GM23338 (cell line): Measurements from ENCODE around the gene MICAL3. TPM values are rescaled to one million over a fixed set of nuclear protein-coding genes. Genes with fewer than 3 reads are reported as not detected.

Experiments used
- ATAC-seq: fragments of 200-7000 bp; cut with Tn5 transposase; 3 replicates; pipeline ENCODE4 v1.9.1; 2020
- DNase-seq: peaks from one replicate; pipeline ENCODE4 v3.0.0-alpha.2; 2015; ENCODE audit warnings: low spot score
- H2AFZ ChIP-seq: fragments of 200-600 bp; sonication (generic); 2 replicates; pipeline ENCODE4 v1.8.0; 2016; ENCODE audit warnings: antibody characterized with exemption, mild to moderate bottlenecking, moderate library complexity
- H3F3A ChIP-seq: fragments of 200-600 bp; sonication (generic); replicated peaks from 2 replicates; pipeline ENCODE4 v1.8.0; 2017; ENCODE audit warnings: antibody characterized with exemption, mixed run types, low read depth
- H3K27ac ChIP-seq: fragments of 200-600 bp; sonication (generic); 2 replicates; pipeline ENCODE4 v1.6.1; 2016; ENCODE audit warnings: low read depth
- H3K27me3 ChIP-seq: fragments of 200-600 bp; sonication (generic); 2 replicates; pipeline ENCODE4 v1.8.0; 2016; ENCODE audit warnings: mild to moderate bottlenecking, mixed run types, moderate library complexity; ENCODE audit not compliant: insufficient read depth
- H3K36me3 ChIP-seq: fragments of 200-600 bp; sonication (generic); 2 replicates; pipeline ENCODE4 v1.8.0; 2016; ENCODE audit warnings: mild to moderate bottlenecking; ENCODE audit not compliant: insufficient read depth
- H3K4me1 ChIP-seq: fragments of 200-600 bp; sonication (generic); 2 replicates; pipeline ENCODE4 v1.8.0; 2016; ENCODE audit warnings: mild to moderate bottlenecking, moderate library complexity; ENCODE audit not compliant: insufficient read depth
- H3K4me2 ChIP-seq: fragments of 200-600 bp; sonication (generic); 2 replicates; pipeline ENCODE4 v1.7.1; 2017; ENCODE audit warnings: mixed run types
- H3K4me3 ChIP-seq: fragments of 200-600 bp; sonication (generic); 2 replicates; pipeline ENCODE4 v1.6.1; 2016; ENCODE audit warnings: mixed run types
- H3K79me2 ChIP-seq: fragments of 200-600 bp; sonication (generic); replicated peaks from 2 replicates; pipeline ENCODE4 v1.8.0; 2017; ENCODE audit warnings: mild to moderate bottlenecking; ENCODE audit not compliant: insufficient read depth
- H3K9me2 ChIP-seq: fragments of 200-600 bp; sonication (generic); 2 replicates; pipeline ENCODE4 v1.8.0; 2017; ENCODE audit not compliant: insufficient read depth
- H4K20me1 ChIP-seq: fragments of 200-600 bp; sonication (generic); replicated peaks from 2 replicates; pipeline ENCODE4 v1.8.0; 2017; ENCODE audit warnings: mild to moderate bottlenecking; ENCODE audit not compliant: insufficient read depth
- H3K27ac Mint-ChIP-seq: 2 replicates; pipeline ENCODE4 v1.8.0; 2020; ENCODE audit warnings: inconsistent platforms, mild to moderate bottlenecking, moderate library complexity, mixed read lengths
- H3K27me3 Mint-ChIP-seq: 3 replicates; pipeline ENCODE4 v1.8.0; 2022; ENCODE audit warnings: low read depth, mild to moderate bottlenecking, moderate library complexity, mixed read lengths, inconsistent platforms; ENCODE audit not compliant: insufficient read depth, poor library complexity
- H3K36me3 Mint-ChIP-seq: 3 replicates; pipeline ENCODE4 v1.8.0; 2021; ENCODE audit warnings: low read depth, mild to moderate bottlenecking, inconsistent platforms, moderate library complexity, mixed read lengths
- H3K4me1 Mint-ChIP-seq: 3 replicates; pipeline ENCODE4 v1.8.0; 2020; ENCODE audit warnings: mild to moderate bottlenecking, inconsistent platforms, mixed read lengths
- H3K4me3 Mint-ChIP-seq: 3 replicates; pipeline ENCODE4 v1.8.0; 2021; ENCODE audit warnings: moderate library complexity, mild to moderate bottlenecking, inconsistent platforms, mixed read lengths
- H3K9me3 Mint-ChIP-seq: 3 replicates; pipeline ENCODE4 v1.8.0; 2020; ENCODE audit warnings: moderate library complexity, mild to moderate bottlenecking, inconsistent platforms, mixed read lengths
- CREB1 ChIP-seq: fragments of 250-450 bp; sonication (Bioruptor Pico); IDR thresholded peaks from 2 replicates; pipeline ENCODE4 v1.5.0; 2020; ENCODE audit warnings: low read depth, mild to moderate bottlenecking, moderate library complexity
- EZH2 ChIP-seq: fragments of 200-600 bp; sonication (generic); IDR thresholded peaks from one replicate; pipeline ENCODE4 v1.8.0; 2017; ENCODE audit warnings: antibody characterized with exemption, mild to moderate bottlenecking, low read depth; ENCODE audit not compliant: unreplicated experiment
- JUNB ChIP-seq: IDR thresholded peaks from one replicate; pipeline ENCODE4 v1.6.1; 2016; ENCODE audit warnings: antibody characterized with exemption; ENCODE audit not compliant: unreplicated experiment
- POLR2AphosphoS5 ChIP-seq: IDR thresholded peaks from 2 replicates; pipeline ENCODE4 v1.6.1; 2016; ENCODE audit warnings: antibody characterized with exemption, low read depth
- ZNF462 ChIP-seq: fragments of 250-450 bp; sonication (Bioruptor Pico); IDR thresholded peaks from 2 replicates; pipeline ENCODE4 v1.5.0; 2020; ENCODE audit warnings: mild to moderate bottlenecking, moderate library complexity
- polyA plus RNA-seq: library from polyadenylated mRNA; unstranded; fragments of >200 nt; fragmentation: Nextera tagmentation; extraction: Ambion mirVana; gene quantifications from 2 replicates; pipeline ENCODE4 v1.2.1, GENCODE V29; 2016
- total RNA-seq: library from RNA; depleted of rRNA; stranded (reverse); fragments of >200 nt; shearing (Covaris generic); gene quantifications from 2 replicates; pipeline ENCODE4 v1.2.3, GENCODE V29; 2014

MICAL3 gene
- total and polyA plus RNA-seq, 2 experiments from 2014 or later = 10.1 to 33.9 TPM

DNA sequence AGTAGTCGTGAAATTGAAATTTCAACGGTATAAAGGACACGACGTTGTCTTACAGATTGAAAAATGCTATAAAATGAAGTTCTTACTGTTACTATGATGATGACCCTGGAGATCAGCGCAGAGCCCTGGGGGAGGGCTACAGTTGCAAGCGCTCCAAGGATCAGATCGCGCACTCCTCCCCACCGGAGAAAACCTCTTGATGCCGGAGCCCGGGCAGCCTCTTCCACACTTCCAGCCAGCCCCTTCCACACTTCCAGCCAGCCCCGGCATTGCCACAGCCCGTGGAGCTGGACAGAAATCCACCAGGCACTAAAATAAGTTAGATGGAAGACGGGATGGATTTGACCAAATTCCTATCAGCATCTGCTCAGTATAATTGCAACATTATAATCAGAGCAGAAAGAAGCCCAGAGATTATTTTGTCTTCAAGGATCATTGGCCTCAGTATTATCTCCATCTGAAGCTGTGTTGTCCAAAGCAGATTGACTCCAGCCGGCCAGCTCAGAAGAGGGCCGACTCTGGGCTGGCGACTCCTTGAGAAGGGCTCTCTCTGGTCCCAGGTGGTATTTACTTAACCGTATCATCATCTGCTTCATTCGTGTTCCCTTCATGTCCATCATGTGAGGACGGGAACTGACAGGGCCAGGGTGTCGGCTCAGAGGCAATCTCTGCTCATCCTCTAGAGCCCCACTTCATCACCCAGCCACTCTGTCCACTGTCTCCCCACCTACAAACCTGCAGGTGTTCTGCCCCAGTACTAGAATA, 777 bp upstream of the MICAL3 start (continued):
- TF ChIP-seq CREB1 (CRISPR knock-in tag) = no peak
- no peak for TF ChIP-seq JUNB
- no peak for TF ChIP-seq EZH2
- TF ChIP-seq POLR2AphosphoS5 = no peak
- TF ChIP-seq ZNF462 (CRISPR knock-in tag) = no peak

DNA sequence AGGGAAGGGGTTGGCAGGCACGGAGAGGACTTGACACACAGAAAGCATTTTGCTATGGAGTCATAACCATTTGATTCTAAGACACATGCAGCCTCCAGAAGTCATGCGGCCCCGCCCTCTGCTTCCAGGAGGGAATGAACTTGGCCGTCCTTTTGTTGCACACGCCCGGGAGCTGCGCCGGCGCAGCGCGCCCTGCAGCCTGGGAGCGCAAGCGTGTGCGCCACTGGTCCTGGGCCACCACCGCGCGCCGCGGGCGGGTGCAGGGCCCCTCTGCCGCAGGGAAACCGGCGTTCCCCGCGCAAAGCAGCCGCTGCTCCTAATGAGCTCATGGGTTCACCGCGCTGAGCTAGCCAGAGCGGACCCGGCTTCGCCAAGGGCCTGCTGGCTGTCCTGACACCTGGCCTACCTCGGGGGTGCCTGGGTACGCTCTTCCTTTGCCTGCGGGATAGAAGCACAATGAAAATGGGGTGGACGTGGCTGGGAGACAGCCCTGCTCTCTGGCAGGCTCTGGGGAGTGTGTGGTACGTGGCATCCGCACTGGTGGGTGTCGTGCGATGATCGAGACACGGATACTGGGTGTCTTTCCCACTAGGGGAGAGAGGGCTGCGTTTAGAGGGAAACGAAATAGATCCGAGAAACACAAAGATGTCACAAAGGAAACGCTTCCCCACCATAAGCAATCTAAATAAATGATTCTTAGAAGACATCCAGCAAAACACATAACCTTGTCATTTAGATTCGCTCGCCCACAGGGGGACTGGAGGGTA, 669 bp downstream of the MICAL3 start:
- ATAC-seq = peak; percentile 91
- no peak overlapping the region for H3K27ac ChIP-seq
- H3K4me3 ChIP-seq = peak overlapping the region; percentile 81

More for the DNA sequence above, 669 bp downstream of the MICAL3 start:
- Mint-ChIP-seq H3K4me3 (peak overlapping the region; percentile 88), H3K9me3 (0 out of 3 replicates have a peak, but pooled peaks cover under 1% of the 10 kb centered on the region), H3K36me3 (no peaks in the 10 kb centered on the region), H3K27ac (no peak overlapping the region), H3K4me1 (peaks cover 17% of the 10 kb centered on the region), H3K27me3 (peaks cover 30% of the 10 kb centered on the region)
- peak; percentile 54 for TF ChIP-seq EZH2
- no peak for TF ChIP-seq POLR2AphosphoS5
- no peak for TF ChIP-seq ZNF462 (CRISPR knock-in tag)
- 0 out of 2 replicates have a peak, but pooled peaks have one; percentile 2 for TF ChIP-seq CREB1 (CRISPR knock-in tag)
- TF ChIP-seq JUNB = no peak
- H2AFZ ChIP-seq = peak overlapping the region; percentile 100
- peaks cover 47% of the 10 kb centered on the region for H3K27me3 ChIP-seq
- H3K79me2 ChIP-seq = no peaks in the 10 kb centered on the region
- H4K20me1 ChIP-seq = peaks cover 7% of the 10 kb centered on the region; the same call in 1 of the 2 replicates
- peaks cover 7% of the 10 kb centered on the region; the same call in 1 of the 2 replicates for H3K4me1 ChIP-seq
- DNase-seq = peak; percentile 80
- 0 out of 2 replicates have a peak, but pooled peaks cover 3% of the 10 kb centered on the region for H3F3A ChIP-seq
- peak overlapping the region; percentile 99 for H3K4me2 ChIP-seq
- no peaks in the 10 kb centered on the region for H3K36me3 ChIP-seq
- H3K9me2 ChIP-seq = no peaks in the 10 kb centered on the region
